ENCODE results near the gene HSDL2.

HSDL2 gene

DNA sequence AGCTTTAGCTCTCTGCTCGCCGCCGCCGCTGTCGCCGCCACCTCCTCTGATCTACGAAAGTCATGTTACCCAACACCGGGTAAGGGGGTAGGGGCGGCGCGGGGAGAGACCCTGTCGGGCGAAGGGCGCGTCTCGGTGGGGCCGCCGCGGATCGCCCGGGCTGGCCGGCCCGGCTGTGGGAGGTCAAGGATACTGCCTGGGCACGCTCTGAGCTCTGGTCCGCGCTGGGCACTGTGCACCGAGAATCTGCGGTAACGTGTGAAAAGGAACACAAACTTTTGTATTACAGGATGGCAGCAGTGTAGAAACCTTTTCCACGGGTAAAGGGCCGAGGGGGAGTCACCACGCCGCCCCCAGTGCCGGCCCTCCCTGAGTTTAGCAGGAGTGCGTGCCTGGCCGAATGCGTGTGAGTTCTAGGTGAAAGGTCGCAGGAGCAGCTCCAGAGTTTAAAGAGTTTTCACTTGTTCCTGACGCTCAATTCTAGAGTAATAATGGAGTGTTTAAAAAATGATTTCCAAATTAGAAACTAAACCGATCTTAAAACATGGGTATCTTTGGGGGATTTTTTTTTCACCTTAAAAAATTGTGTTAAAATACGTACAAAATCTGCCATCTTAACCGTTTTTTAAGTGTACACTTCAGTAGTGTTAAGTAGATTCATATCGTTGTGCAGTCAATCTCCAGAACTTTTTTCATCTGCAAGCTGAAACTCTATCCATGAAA is at the start of gene HSDL2:
HSDL2 (plus strand) TSS at position 7 of the 723 bp plus-strand sequence; CDS start at position 63, 56 bp downstream.
- TF ChIP-seq POLR2A (IDR thresholded peaks at IDR 0.05; ENCODE audit: low read depth, low read length) = no peak
- no peak for FAIRE-seq
- DNase-seq (ENCODE audit: insufficient read length, low spot score) = peak; percentile 13

DNA sequence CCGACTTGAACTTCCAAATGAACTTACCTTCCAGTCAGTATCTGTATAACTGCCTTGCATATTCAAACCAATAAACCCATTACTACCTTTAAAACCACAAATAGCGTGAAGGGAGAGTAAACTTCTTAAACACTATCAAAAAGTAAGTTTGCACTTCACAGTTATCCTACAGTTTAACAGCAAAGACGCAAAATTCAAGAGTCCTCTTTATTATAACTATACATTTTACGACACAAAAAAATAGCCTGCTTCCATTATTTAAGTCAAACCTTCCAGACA is 48.3 kb upstream of the HSDL2 start:
- FAIRE-seq (peak; percentile 82), DNase-seq (ENCODE audit: insufficient read length, low spot score) (no peak)
- TF ChIP-seq POLR2A (IDR thresholded peaks at IDR 0.05; ENCODE audit: low read depth, low read length) = no peak

DNA sequence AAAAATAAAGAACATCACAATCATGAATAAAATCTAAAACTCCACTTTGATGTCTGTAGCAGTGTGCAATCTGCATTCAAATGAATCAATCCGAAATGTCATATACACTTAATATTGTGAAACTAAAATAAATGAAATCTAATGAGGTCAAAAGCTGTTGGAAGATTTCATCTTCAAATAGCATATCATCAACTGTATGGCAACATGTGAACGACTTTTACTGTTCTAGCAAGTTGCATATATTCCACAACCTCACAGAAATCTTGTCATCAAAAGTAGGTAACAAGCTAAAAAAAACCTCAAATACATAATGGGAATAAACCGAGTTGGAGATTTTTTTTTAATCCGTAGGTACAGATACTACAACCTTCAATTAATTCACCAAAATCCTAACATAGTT is 47.7 kb upstream of the HSDL2 start:
- no peak for DNase-seq (ENCODE audit: insufficient read length, low spot score)
- TF ChIP-seq POLR2A (IDR thresholded peaks at IDR 0.05; ENCODE audit: low read depth, low read length) = no peak
- FAIRE-seq = peak; percentile 83

GRCh38 chr9:112332674-112332976 is 47.3 kb upstream of the HSDL2 start:
- TF ChIP-seq POLR2A (IDR thresholded peaks at IDR 0.05; ENCODE audit: low read depth, low read length) = no peak
- no peak for DNase-seq (ENCODE audit: insufficient read length, low spot score)
- FAIRE-seq = no peak

DNA sequence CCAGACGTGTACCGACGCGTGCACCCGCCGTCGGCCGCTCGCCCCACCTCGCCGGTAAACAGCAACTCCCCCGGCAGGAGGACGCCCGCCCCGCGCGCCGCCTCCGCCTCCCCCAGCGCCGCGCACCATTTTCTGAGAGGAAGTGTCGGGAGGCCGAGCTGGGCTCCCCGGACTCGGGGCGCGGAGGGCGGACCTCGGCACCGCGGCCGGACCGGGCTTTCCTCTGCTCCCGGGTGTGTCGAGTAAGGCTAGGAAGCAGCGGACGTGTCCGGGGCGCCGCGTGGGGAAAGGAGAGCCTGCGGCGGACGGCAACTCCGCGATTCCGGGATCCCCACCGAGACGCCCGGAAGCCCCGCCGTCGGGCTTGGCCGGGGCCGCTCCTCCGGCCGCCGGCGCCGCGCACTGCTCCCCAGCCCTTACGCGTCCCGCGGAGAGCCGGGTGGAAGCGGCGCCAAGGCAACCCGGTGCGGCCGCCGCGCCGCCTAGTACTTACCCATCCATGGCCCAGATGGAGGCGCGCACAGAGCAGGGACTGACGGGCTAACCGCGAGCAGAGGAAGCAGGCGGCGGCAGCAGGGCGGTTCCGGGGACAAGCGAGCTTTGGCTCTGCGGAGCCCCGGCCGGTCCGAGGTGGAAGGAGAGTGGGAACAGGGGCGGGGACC is 46.8 kb upstream of the HSDL2 start, which contains the start of gene PTBP3:
PTBP3 (minus strand) TSS at position 643 of the 662 bp plus-strand sequence. CDS start 35,754 bp downstream, outside the sequence.
- DNase-seq (ENCODE audit: insufficient read length, low spot score) = peak; percentile 50
- no peak for FAIRE-seq
- TF ChIP-seq POLR2A (IDR thresholded peaks at IDR 0.05; ENCODE audit: low read depth, low read length) = peak; percentile 81

DNA sequence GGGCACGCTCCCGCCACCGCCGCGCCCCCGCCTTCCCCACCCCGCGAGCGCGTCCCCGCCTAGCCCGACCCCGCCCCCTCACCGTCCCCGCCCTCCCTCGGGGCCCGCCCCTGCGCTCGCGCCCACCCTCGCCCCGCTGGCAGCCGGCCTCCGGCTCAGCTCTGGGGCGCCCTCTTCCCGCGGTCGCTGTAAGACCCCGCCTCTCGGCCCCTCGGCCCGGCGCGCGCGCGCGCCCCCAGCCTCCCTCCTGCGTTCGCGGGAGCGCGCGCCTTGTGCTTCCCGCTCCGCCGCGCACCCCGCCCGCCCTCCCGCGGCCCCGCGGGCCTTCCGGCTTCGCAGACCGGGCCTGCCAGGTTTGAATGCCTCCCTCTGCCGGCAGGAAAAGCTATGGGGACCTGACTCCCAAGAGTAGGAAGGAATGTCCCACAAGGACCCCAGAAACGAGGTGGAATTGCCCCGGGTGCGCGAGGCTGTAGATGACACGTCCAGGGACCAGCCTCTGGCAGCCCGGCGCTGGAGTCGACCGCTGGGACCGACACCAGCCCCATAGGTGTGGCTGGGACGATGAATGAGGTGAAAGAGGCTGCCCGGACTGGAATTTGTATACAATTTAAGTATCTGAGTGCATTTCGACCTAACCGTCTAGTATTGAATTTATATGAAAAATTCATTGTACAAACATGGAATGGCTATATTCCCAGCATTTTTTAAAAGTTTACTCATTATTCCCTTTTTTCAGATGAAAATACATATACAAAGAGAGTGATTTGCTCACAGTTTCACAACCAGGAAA is 46.1 kb upstream of the HSDL2 start:
- DNase-seq (ENCODE audit: insufficient read length, low spot score) = peak; percentile 81
- FAIRE-seq = no peak
- TF ChIP-seq POLR2A (IDR thresholded peaks at IDR 0.05; ENCODE audit: low read depth, low read length) = no peak

DNA sequence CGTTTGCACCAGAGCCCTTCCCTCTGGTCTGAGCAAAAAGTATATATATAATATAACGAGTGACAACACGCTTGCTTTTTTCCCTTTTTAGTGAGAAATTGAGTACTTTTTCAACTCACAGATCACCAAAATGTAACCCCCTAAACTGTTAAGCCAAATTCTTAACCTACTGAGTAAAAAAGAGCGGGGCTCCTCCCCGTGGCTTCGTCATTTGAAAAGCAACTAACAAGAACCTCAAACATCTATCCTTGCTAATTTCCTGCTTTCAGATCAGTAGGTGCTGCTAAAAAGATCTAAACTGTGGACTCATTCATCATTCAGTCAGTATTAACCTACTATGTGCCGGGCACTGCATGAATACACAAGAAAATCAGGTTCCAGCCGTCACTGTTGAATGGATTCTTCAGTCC is 45.5 kb upstream of the HSDL2 start:
- no peak for DNase-seq (ENCODE audit: insufficient read length, low spot score)
- peak; percentile 96 for FAIRE-seq
- TF ChIP-seq POLR2A (IDR thresholded peaks at IDR 0.05; ENCODE audit: low read depth, low read length) = no peak

DNA sequence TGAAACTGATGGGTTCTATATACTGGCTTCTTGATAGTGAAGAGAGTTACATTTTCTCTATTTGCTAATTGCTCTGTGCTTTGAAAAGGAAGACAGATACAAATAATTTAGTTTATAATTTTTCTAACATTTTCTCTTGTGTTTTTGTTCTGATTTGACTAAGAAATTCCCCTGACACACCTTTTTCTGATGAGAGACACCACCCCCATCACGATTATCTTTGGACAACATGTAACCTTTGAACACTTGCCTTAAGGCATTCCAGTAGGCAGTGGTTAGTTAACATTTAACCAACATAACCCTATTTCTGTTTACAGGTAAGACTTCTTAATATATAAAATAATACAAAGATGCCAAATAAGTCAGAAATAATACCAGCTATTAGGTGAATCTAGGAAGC is 42.4 kb upstream of the HSDL2 start:
- no peak for FAIRE-seq
- TF ChIP-seq POLR2A (IDR thresholded peaks at IDR 0.05; ENCODE audit: low read depth, low read length) = no peak
- DNase-seq (ENCODE audit: insufficient read length, low spot score) = no peak

DNA sequence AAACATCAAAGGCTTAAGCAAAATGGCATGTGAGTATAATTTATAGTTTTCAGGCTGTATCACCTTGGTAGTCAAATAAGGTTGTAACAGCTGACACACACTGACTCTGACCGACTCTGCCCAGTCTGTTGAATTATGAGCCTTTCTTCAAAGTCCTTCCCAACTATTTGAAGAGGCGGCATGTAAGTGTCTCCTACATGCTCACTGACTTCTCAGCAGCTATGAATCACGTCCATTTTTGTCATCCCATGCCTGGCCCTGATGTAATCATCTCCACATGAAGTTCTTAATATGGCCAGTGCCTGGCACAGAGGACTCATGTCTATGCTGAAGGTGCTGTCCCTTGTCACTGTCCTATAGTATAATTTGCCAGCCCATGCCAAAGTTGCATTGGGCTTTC is 41.3 kb upstream of the HSDL2 start:
- DNase-seq (ENCODE audit: insufficient read length, low spot score) = no peak
- peak; percentile 94 for FAIRE-seq
- TF ChIP-seq POLR2A (IDR thresholded peaks at IDR 0.05; ENCODE audit: low read depth, low read length) = no peak

- no peak for TF ChIP-seq POLR2A (IDR thresholded peaks at IDR 0.05; ENCODE audit: low read depth, low read length)
- FAIRE-seq (no peak), DNase-seq (ENCODE audit: insufficient read length, low spot score) (no peak)
Observed at GRCh38 chr9:112339886-112340285, 40.0 kb upstream of the HSDL2 start.

- peak; percentile 96 for FAIRE-seq
- TF ChIP-seq POLR2A (IDR thresholded peaks at IDR 0.05; ENCODE audit: low read depth, low read length) = no peak
- no peak for DNase-seq (ENCODE audit: insufficient read length, low spot score)
Observed at GRCh38 chr9:112341730-112342129, 38.2 kb upstream of the HSDL2 start.

- peak; percentile 99 for FAIRE-seq
- peak; percentile 46 for DNase-seq (ENCODE audit: insufficient read length, low spot score)
- no peak for TF ChIP-seq POLR2A (IDR thresholded peaks at IDR 0.05; ENCODE audit: low read depth, low read length)
Observed at GRCh38 chr9:112348257-112349007, 31.5 kb upstream of the HSDL2 start.

DNA sequence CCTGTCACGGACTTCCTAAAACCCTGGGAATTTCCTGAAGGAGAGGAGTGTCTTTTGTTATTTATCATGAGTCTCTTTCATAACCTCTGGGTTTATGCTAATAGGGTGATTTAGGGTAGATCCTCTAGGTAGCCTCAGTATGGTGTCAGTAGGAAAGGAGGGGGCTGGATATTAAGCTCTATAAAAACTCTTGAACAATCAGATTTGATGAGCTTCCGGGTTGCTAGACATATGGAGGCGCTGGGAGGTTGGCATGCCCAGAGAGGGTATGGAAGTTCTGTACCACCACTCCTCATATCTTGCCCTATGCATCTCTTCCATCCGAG is 30.9 kb upstream of the HSDL2 start:
- no peak for TF ChIP-seq POLR2A (IDR thresholded peaks at IDR 0.05; ENCODE audit: low read depth, low read length)
- no peak for FAIRE-seq
- DNase-seq (ENCODE audit: insufficient read length, low spot score) = no peak

DNA sequence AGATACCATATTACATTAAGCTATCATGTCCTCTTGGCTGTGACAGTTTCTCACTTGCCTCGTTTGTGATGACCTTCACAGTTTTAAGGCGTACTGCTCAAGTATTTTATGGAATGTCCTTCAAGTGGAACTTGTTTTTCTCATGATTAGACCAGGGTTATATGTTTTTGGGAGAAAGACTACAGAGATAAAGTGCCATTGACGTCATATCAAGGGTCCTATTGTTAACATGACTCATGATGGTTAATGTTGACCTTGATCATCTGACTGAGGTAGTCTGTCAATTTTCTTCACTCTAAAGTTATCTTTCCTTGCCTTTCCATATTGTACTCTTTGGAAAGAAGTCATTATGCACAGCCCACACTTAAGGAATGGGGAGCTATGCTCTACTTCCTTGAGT is 28.7 kb upstream of the HSDL2 start:
- no peak for TF ChIP-seq POLR2A (IDR thresholded peaks at IDR 0.05; ENCODE audit: low read depth, low read length)
- FAIRE-seq = peak; percentile 43

More for the DNA sequence above, 28.7 kb upstream of the HSDL2 start:
- no peak for DNase-seq (ENCODE audit: insufficient read length, low spot score)

Measured in H54 (cell line).